ENCODE results near the gene SLC26A6. TPM values are rescaled to one million over a fixed set of nuclear protein-coding genes. Genes with fewer than 3 reads are reported as not detected.

The SLC26A6 gene
- total RNA-seq, 2 experiments from 2014 or later, result 13.5 to 14.4 TPM

GRCh38 chr3:48661501-48662144, 26.4 kb upstream of the SLC26A6 start:
- no peaks in the 10 kb centered on the region for H3K36me3 ChIP-seq (ENCODE audit: insufficient read depth, low read length)
- peak; percentile 62 to 88 (median 68) for DNase-seq
- Mint-ChIP-seq H3K27ac (no peak overlapping the region), H3K27me3 (peaks cover 53% of the 10 kb centered on the region), H3K4me3 (peak overlapping the region; percentile 38), H3K36me3 (ENCODE audit: low read depth) (no peaks in the 10 kb centered on the region), H3K9me3 (no peaks in the 10 kb centered on the region), H3K4me1 (ENCODE audit: low read depth) (peaks cover 5% of the 10 kb centered on the region)
- ChIA-PET POLR2A (interaction anchor here (0.9 to 1.2 kb wide), 3 partner anchors 27 to 432 kb away, joined by 3 to 6 read pairs (median 4); partner anchors contain the start of genes QRICH1 and SLC26A6), CTCF (interaction anchor here (0.8 to 1.0 kb wide), 2 partner anchors 24 to 26 kb away, joined by 4 read pairs; partner anchors contain the start of genes NCKIPSD and SLC26A6)
- peaks cover 0 to 41% of the 10 kb centered on the region in 2 experiments for H3K9me3 ChIP-seq (ENCODE audit: control insufficient read depth in 1 of 2, insufficient read depth in 1 of 2, low read length in 2 of 2)
- ATAC-seq (ENCODE audit: poor library complexity), result peak; percentile 65
- peaks cover 37% of the 10 kb centered on the region in 2 experiments for H3K27me3 ChIP-seq (ENCODE audit: control insufficient read depth in 1 of 2, insufficient read depth in 2 of 2, low read length in 2 of 2)
- H3K27ac ChIP-seq (ENCODE audit: low read depth in 1 of 2, low read length in 2 of 2), result no peak overlapping the region
- intact Hi-C loops (cut with DNase I, micrococcal nuclease), result no loop called here
- peak overlapping the region; percentile 43 for H3K4me3 ChIP-seq (ENCODE audit: low read length)
- H3K4me1 ChIP-seq (ENCODE audit: insufficient read depth, low read length), result peaks cover 45% of the 10 kb centered on the region
- TF ChIP-seq CTCF (IDR thresholded peaks at IDR 0.05), result no peak

- Histone ChIP-seq H3K36me3 (ENCODE audit: insufficient read depth, low read length) (no peaks in the 10 kb centered on the region), H3K27ac (ENCODE audit: low read depth in 1 of 2, low read length in 2 of 2) (no peak overlapping the region), H3K27me3 (ENCODE audit: control insufficient read depth in 1 of 2, insufficient read depth in 2 of 2, low read length in 2 of 2) (peaks cover 37% of the 10 kb centered on the region in 2 experiments), H3K4me3 (ENCODE audit: low read length) (no peak overlapping the region), H3K9me3 (ENCODE audit: control insufficient read depth in 1 of 2, insufficient read depth in 1 of 2, low read length in 2 of 2) (peaks cover 0 to 41% of the 10 kb centered on the region in 2 experiments), H3K4me1 (ENCODE audit: insufficient read depth, low read length) (peaks cover 49% of the 10 kb centered on the region)
- intact Hi-C loops (cut with DNase I, micrococcal nuclease), result no loop called here
- Mint-ChIP-seq H3K27me3 (peaks cover 53% of the 10 kb centered on the region), H3K4me3 (no peak overlapping the region), H3K9me3 (no peaks in the 10 kb centered on the region), H3K4me1 (ENCODE audit: low read depth) (peaks cover 5% of the 10 kb centered on the region), H3K27ac (no peak overlapping the region), H3K36me3 (ENCODE audit: low read depth) (no peaks in the 10 kb centered on the region)
- ChIA-PET POLR2A (interaction anchor here (1.0 kb wide), 1 partner anchor 26 kb away, joined by 6 read pairs; the partner anchor contains the start of gene SLC26A6), CTCF (interaction anchor here (0.5 to 1.0 kb wide), 2 partner anchors 25 to 872 kb away, joined by 3 to 4 read pairs; partner anchors contain the start of gene SLC26A6)
- ATAC-seq (ENCODE audit: poor library complexity), result no peak
- no peak for DNase-seq
- no peak for TF ChIP-seq CTCF (IDR thresholded peaks at IDR 0.05)
Observed at GRCh38 chr3:48660800-48661400, 25.6 kb upstream of the SLC26A6 start.

GRCh38 chr3:48656841-48657281, 21.6 kb upstream of the SLC26A6 start:
- TF ChIP-seq CTCF (IDR thresholded peaks at IDR 0.05), result no peak
- no peaks in the 10 kb centered on the region for H3K9me3 Mint-ChIP-seq
- POLR2A ChIA-PET, result interaction anchor here (0.6 to 1.4 kb wide), 4 partner anchors 22 to 748 kb away, joined by 3 to 6 read pairs (median 4); partner anchors contain the start of genes NCKIPSD, PFKFB4 and SLC26A6

More at GRCh38 chr3:48656841-48657281, 21.6 kb upstream of the SLC26A6 start:
- no peaks in the 10 kb centered on the region for H3K36me3 Mint-ChIP-seq (ENCODE audit: low read depth)
- Histone ChIP-seq H3K4me3 (ENCODE audit: low read length) (peak overlapping the region; percentile 53), H3K36me3 (ENCODE audit: insufficient read depth, low read length) (no peaks in the 10 kb centered on the region), H3K27me3 (ENCODE audit: control insufficient read depth in 1 of 2, insufficient read depth in 2 of 2, low read length in 2 of 2) (peaks cover 14 to 17% of the 10 kb centered on the region in 2 experiments), H3K27ac (ENCODE audit: low read depth in 1 of 2, low read length in 2 of 2) (peak overlapping the region in 1 of 2 donors; percentile 54), H3K4me1 (ENCODE audit: insufficient read depth, low read length) (peaks cover 32% of the 10 kb centered on the region), H3K9me3 (ENCODE audit: control insufficient read depth in 1 of 2, insufficient read depth in 1 of 2, low read length in 2 of 2) (peaks cover 0 to 19% of the 10 kb centered on the region in 2 experiments)
- DNase-seq (peak in 7 of 14 experiments; percentile 15 to 69 (median 24)), ATAC-seq (ENCODE audit: poor library complexity) (peak; percentile 7)
- H3K27ac Mint-ChIP-seq, result peak overlapping the region; percentile 53
- CTCF ChIA-PET, result interaction anchor here (0.5 to 1.8 kb wide), 3 partner anchors 23 to 207 kb away, joined by 3 to 5 read pairs (median 5); partner anchors contain the start of gene IP6K2
- H3K27me3 Mint-ChIP-seq, result peaks cover 33% of the 10 kb centered on the region
- H3K4me1 Mint-ChIP-seq (ENCODE audit: low read depth), result peaks cover 16% of the 10 kb centered on the region
- intact Hi-C loops (cut with DNase I, micrococcal nuclease), result loop anchor here (1.0 to 10.0 kb wide), 6 partner anchors 22 to 256 kb away; partner anchors contain the start of genes IP6K2 (in 1 of the 2), PFKFB4 (in 1 of the 2), SLC26A6 (in 1 of the 2) and UQCRC1 (in 1 of the 2)
- H3K4me3 Mint-ChIP-seq, result peak overlapping the region; percentile 82

All from CD4-positive, alpha-beta T cell (primary cell).